BJ (cell line): Measurements from ENCODE around the gene GPI. TPM values are rescaled to one million over a fixed set of nuclear protein-coding genes. Genes with fewer than 3 reads are reported as not detected.

Source experiments
- CTCF ChIA-PET: fragments of 350-600 bp; formaldehyde crosslinking; extraction: SDS; loops from one replicate; lab custom pipeline; 2021; ENCODE audit warnings: antibody characterized with exemption, inconsistent platforms; lab: Yijun Ruan, JAX
- POLR2A ChIA-PET: fragments of 300-600 bp; sonication (Branson Sonifier 250); formaldehyde crosslinking; extraction: SDS; loops from one replicate; lab custom pipeline; 2021; ENCODE audit warnings: antibody characterized with exemption; lab: Charles Lee
- DNase-seq: peaks from one replicate; pipeline ENCODE4 v3.0.0-alpha.2; 2011; ENCODE audit warnings: low read depth
- H3K27me3 ChIP-seq: 2 replicates; pipeline ENCODE4 v1.6.0; 2011; ENCODE audit warnings: low read length; ENCODE audit not compliant: control insufficient read depth, insufficient read depth
- H3K36me3 ChIP-seq: 2 replicates; pipeline ENCODE4 v1.5.1; 2011; ENCODE audit warnings: low read length; ENCODE audit not compliant: control insufficient read depth, insufficient read depth
- H3K4me3 ChIP-seq: 2 replicates; pipeline ENCODE4 v1.5.1; 2011; ENCODE audit warnings: low read depth, mild to moderate bottlenecking, control low read depth, low read length
- polyA plus RNA-seq: library from polyadenylated mRNA; depleted of rRNA; stranded (reverse); fragments of >200 nt; gene quantifications from 2 replicates; pipeline ENCODE4 v1.2.3, GENCODE V29; 2011
- TF ChIP-seq, protein P1 (sequence below): IDR thresholded peaks from 2 replicates; pipeline ENCODE4 v1.5.1; 2011; ENCODE audit warnings: low read depth, mild to moderate bottlenecking, control low read depth, inconsistent platforms, low read length, moderate library complexity; ENCODE audit not compliant: insufficient read depth

Gene GPI
- polyA plus RNA-seq, 1 experiment, result 262 TPM

DNA sequence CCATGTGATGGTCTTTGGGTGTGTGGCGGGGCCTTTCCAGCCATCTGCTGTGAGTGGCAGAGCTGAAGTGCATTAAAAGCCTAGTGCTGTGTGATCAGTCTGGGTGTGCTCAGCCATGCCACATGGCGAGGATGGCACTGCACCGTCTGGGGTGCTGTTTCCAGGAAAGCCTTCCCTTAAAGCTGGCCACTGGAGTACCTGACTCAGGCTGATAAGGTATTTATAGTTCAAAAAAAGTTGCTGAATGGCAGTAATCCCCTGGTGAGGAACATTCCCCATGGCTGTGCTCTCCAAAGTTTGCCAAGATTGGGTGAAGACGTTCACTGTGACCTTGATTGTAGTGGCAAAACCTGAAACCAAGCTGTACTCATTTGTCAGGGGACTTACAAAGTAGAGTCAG is 6.0 kb downstream of the GPI start:
- DNase-seq, result no peak
- TF ChIP-seq, protein P1, sequence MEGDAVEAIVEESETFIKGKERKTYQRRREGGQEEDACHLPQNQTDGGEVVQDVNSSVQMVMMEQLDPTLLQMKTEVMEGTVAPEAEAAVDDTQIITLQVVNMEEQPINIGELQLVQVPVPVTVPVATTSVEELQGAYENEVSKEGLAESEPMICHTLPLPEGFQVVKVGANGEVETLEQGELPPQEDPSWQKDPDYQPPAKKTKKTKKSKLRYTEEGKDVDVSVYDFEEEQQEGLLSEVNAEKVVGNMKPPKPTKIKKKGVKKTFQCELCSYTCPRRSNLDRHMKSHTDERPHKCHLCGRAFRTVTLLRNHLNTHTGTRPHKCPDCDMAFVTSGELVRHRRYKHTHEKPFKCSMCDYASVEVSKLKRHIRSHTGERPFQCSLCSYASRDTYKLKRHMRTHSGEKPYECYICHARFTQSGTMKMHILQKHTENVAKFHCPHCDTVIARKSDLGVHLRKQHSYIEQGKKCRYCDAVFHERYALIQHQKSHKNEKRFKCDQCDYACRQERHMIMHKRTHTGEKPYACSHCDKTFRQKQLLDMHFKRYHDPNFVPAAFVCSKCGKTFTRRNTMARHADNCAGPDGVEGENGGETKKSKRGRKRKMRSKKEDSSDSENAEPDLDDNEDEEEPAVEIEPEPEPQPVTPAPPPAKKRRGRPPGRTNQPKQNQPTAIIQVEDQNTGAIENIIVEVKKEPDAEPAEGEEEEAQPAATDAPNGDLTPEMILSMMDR, result no peak
- ChIA-PET CTCF (no interaction called here), POLR2A (no interaction called here)
- H3K36me3 ChIP-seq, result peaks cover 38% of the 10 kb centered on the region
- no peaks in the 10 kb centered on the region for H3K27me3 ChIP-seq
- H3K4me3 ChIP-seq, result no peak overlapping the region

DNA sequence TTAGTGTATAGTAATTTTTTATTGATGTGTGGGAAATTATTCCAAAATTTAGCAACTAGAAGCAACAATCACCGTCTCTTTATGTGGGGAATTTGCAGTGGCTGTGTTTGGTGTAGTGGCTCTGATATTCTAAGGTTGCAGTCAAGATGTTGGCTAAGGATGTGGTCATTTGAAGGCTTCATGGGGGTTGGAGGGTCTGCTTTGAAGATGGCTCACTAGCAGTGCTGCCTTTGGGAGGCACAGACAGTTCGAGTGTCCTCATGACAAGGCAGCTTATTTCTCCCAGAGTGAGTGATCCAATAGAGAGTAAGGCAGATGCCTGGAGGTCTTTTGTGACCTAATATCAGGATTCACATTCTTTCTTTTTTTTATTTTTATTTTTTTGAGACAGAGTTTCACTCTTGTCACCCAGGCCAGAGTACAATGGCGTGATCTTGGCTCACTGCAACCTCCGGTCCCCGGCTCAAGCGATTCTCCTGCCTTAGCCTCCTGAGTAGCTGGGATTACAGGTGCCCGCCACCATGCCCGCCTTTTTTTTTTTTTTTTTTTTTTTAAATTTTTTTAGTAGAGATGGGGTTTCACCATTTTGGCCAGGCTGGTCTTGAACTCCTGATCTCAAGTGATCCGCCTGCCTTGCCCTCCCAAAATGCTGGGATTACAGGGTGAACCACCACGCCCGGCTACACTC is 8.7 kb downstream of the GPI start:
- TF ChIP-seq, protein P1, result no peak
- H3K4me3 ChIP-seq, result no peak overlapping the region
- POLR2A ChIA-PET, result no interaction called here
- H3K27me3 ChIP-seq, result no peaks in the 10 kb centered on the region
- peaks cover 35% of the 10 kb centered on the region for H3K36me3 ChIP-seq
- CTCF ChIA-PET, result no interaction called here
- no peak for DNase-seq

DNA sequence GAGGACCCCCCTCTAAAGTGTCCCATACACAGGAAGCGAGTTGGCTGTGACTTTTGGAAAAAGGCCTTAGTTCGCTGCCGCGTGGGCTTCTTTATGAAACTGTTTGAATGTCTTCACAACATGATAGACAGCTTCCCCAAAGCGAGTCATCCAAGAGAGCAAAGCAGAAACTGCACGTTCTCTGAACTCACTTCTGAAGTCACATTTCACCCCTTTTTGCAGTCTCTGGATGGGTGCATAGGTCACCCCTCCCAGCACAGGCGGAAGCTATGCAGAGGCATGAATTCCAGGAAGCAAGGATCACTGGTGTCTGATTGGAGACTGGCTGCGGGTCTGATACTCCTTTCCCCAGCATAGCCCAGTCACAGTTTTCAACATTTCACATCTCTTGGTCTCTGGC is 10.6 kb downstream of the GPI start:
- ChIA-PET CTCF (no interaction called here), POLR2A (no interaction called here)
- no peak for DNase-seq
- no peaks in the 10 kb centered on the region for H3K27me3 ChIP-seq
- TF ChIP-seq, protein P1, result no peak
- peaks cover 40% of the 10 kb centered on the region for H3K36me3 ChIP-seq
- H3K4me3 ChIP-seq, result no peak overlapping the region

DNA sequence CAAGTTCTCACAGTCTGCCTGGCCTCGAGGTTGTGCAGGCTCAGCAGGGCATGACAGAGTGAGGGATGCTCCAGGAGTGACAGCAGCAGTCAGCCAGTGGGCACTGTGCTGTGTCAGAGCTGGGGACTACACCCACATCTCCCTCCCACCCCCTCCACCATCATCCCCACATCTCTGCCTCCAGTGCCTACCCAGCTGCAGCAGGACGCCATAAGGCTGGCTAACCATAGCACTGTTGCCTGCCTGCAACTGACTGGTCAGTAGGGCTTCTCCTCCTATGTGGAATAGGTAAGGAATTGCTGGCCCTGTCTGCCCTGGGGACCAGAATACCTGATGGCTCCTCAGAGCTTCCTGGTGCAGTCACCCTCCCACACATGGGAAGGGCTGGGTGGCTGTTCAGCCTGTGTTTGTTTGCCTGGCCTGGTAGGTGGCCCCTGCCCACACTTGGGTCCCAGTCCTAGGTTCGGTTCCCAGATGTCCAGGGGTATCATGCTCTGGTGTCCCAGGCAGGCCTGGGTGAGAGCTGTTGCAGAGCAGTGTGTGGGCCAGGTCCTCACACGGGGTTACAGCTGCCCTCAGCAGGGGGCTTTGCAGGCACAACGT is 15.7 kb downstream of the GPI start:
- POLR2A ChIA-PET, result no interaction called here
- peaks cover 72% of the 10 kb centered on the region for H3K36me3 ChIP-seq
- H3K4me3 ChIP-seq, result no peak overlapping the region

DNA sequence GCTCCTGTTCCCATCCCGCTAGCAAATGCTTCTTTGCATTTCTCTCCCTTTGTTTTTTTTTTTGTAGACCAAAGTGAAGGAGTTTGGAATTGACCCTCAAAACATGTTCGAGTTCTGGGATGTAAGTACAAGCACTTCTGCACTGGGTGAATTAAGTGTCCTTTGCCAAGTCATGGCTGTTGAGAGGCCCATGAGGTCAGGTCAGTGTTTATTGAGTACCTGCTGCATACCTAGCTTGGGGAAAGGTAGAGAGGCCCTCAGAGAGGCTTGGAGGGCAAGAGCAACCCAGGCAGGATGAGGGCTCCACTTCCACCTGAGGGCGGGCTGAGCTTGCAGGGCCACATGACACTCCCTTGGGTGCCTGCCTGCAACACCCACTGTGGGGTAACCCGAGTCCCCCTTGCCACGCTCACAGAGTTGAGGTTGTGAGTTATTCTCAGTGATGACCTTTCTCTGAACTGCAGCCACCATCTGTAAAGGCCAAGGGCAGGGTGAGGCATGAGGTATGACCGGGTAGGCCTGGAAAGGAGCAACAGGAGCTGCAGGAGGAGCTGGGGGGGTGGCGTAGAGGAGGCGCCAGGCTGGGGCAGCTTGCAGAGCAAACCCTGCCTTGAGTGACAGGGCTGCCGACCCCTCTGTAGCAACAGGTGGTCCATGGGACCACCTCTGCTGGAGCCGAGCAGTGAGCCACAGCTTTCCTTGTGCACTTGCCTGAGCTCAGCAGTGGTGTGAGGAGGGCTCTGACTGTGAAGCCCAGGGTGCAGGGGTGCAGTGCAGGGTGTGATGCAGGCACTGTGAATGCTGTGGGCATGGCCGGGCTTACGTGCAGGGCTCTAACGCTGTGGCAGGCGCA is 16.6 kb downstream of the GPI start:
- ChIA-PET POLR2A (no interaction called here), CTCF (interaction anchor here (0.9 kb wide), 1 partner anchor 15 kb away, joined by 3 read pairs; no protein-coding TSS in a partner anchor)
- Histone ChIP-seq H3K36me3 (peaks cover 75% of the 10 kb centered on the region), H3K4me3 (no peak overlapping the region), H3K27me3 (no peaks in the 10 kb centered on the region)
- TF ChIP-seq, protein P1, result no peak
- DNase-seq, result no peak

More for the DNA sequence above, 15.7 kb downstream of the GPI start:
- CTCF ChIA-PET, result no interaction called here
- TF ChIP-seq, protein P1, result no peak
- no peak for DNase-seq
- H3K27me3 ChIP-seq, result no peaks in the 10 kb centered on the region
